C4-2B (cell line): Measurements from ENCODE around the gene CACNA2D3.

Experiments used
- ZFX ChIP-seq: fragments of 450-650 bp; IDR thresholded peaks from 2 replicates; pipeline ENCODE4 v1.6.1; 2017
- TF ChIP-seq, protein P1 (sequence below): fragments of 450-650 bp; conservative IDR thresholded peaks from 2 replicates; pipeline ENCODE4 v1.5.1; 2017; ENCODE audit warnings: mild to moderate bottlenecking

DNA sequence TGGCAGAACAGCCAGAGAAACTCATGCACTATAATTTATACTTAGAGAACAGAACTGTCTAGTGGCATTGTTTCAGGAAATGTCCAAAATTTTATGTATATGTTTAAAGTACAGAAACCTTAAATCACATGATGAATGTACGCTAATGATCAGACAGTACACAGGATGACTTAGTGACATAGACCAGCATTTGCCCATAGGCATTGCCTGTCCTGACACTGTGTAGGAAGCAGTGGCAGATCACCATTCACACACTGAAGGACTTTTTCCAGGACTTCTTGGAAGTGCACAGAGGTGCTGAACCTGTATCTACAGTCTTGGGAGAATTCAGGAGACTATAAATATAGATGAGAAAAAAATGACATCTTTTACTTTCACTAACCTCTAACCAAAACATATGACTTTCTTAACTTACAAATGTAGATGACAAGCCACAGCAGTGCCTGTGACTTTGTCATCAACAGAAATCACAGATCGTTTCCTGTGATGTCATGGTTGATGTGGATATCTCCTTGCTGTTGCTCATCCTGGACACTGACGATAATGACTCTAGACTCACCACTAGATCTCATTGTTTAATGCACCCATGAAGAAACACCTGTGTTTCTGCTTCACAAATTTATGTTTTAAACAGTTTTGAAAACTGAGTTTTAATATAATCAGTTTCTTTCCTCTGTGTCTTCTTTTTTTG lies 183.2 kb downstream of the CACNA2D3 start:
- TF ChIP-seq, protein P1, sequence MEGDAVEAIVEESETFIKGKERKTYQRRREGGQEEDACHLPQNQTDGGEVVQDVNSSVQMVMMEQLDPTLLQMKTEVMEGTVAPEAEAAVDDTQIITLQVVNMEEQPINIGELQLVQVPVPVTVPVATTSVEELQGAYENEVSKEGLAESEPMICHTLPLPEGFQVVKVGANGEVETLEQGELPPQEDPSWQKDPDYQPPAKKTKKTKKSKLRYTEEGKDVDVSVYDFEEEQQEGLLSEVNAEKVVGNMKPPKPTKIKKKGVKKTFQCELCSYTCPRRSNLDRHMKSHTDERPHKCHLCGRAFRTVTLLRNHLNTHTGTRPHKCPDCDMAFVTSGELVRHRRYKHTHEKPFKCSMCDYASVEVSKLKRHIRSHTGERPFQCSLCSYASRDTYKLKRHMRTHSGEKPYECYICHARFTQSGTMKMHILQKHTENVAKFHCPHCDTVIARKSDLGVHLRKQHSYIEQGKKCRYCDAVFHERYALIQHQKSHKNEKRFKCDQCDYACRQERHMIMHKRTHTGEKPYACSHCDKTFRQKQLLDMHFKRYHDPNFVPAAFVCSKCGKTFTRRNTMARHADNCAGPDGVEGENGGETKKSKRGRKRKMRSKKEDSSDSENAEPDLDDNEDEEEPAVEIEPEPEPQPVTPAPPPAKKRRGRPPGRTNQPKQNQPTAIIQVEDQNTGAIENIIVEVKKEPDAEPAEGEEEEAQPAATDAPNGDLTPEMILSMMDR: no peak
- TF ChIP-seq ZFX: no peak
